ENCODE data around the gene ADAM12.

DNA sequence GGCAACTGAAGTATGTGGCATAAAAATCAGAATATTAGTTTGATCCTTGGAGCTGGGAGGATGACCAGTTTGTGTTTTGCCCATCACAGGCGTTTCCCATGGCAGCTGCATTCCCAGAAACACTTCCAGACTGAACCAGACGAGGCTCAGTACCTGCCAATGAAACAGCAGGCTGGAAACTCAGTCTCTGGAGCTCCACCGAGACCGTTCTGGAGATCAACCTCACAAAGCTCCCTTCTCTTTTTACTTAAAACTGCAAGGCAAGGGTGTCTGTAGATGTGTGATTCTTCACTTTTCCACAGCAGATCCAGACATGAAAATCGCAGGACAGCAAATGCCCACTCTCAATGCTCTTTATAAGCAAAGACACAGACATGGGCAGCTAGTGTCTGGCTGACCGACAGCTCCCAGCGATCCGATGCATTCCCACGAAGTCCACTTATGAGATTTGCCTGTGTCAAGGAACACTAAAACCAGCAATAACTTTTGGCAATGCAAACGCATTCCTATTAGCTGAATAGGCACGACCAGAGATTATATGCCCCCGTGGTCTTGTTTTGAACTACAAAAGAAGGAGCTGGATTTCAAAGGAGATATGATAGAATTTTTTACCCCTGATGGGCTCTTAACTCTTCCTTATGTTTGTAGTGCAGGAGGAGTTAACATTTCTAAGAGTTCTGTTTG lies 72.6 kb downstream of the ADAM12 start:
- TF ChIP-seq, protein P1, sequence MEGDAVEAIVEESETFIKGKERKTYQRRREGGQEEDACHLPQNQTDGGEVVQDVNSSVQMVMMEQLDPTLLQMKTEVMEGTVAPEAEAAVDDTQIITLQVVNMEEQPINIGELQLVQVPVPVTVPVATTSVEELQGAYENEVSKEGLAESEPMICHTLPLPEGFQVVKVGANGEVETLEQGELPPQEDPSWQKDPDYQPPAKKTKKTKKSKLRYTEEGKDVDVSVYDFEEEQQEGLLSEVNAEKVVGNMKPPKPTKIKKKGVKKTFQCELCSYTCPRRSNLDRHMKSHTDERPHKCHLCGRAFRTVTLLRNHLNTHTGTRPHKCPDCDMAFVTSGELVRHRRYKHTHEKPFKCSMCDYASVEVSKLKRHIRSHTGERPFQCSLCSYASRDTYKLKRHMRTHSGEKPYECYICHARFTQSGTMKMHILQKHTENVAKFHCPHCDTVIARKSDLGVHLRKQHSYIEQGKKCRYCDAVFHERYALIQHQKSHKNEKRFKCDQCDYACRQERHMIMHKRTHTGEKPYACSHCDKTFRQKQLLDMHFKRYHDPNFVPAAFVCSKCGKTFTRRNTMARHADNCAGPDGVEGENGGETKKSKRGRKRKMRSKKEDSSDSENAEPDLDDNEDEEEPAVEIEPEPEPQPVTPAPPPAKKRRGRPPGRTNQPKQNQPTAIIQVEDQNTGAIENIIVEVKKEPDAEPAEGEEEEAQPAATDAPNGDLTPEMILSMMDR (conservative IDR thresholded peaks at IDR 0.05): no peak
- no peak for TF ChIP-seq EZH2 (IDR thresholded peaks at IDR 0.05; ENCODE audit: low read depth)
